ENCODE results near the gene KPNA6. TPM values are rescaled to one million over a fixed set of nuclear protein-coding genes. Genes with fewer than 3 reads are reported as not detected.

The KPNA6 gene
- total RNA-seq, 1 experiment from 2014 or later = 116 TPM

DNA sequence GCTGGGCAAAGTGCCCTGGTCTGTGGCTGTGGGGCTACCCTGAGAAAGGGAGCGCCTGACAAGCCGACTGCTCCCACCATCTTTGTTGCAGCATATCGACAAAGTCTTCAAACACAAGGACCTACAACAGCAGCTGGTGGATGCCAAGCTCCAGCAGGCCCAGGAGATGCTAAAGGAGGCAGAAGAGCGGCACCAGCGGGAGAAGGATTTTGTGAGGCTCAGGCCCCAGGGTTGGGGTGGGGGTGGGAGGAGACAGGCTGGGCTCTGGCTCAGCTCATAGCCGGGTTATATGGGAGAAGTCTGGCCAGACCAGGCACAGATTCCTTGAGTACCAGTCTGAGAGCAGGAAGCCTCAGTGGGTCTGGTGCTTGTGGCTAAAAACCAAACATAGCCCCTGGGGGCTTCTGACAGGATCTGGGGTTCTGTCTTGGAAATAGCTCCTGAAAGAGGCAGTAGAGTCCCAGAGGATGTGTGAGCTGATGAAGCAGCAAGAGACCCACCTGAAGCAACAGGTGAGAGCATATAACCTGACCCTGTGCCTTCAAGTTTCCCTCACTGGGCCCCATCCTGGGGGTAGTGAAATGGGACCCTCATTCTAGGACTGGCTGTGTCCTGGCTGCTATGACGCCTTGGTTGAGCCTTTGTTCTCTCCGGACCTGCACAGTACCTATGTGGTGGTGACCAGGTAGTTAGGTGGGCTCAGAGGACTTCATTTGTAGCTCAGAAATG lies 84.5 kb downstream of the KPNA6 start:
- in situ Hi-C loops (cut with HindIII; ENCODE audit: low pct_unique_long_range_greater_than_20kb, low sequenced_read_pairs) = no loop called here
- BruUV-seq (replicated peaks) = no TSS peak
- CTCF ChIA-PET = no interaction called here
- ATAC-seq (no peak), DNase-seq (ENCODE audit: low read depth, low spot score) (no peak)
- no peaks in the 10 kb centered on the region for H3K27me3 ChIP-seq (ENCODE audit: control insufficient read depth, insufficient read depth, low read length)
- POLR2A ChIA-PET = interaction anchor here (0.6 kb wide), 1 partner anchor 84 kb away, joined by 3 read pairs; the partner anchor contains the start of gene KPNA6
- H3K4me3 ChIP-seq (ENCODE audit: low read depth in 2 of 2, low read length in 2 of 2) = no peak overlapping the region
- H3K27ac ChIP-seq (ENCODE audit: low read length) = no peak overlapping the region
- peaks cover 14% of the 10 kb centered on the region for H3K4me1 ChIP-seq (ENCODE audit: control insufficient read depth, insufficient read depth, low read length)
- TF ChIP-seq REST (IDR thresholded peaks at IDR 0.05; ENCODE audit: insufficient read depth in 1 of 2, low read depth in 2 of 2, low read length in 1 of 2) = no peak
- TF ChIP-seq, protein P1, sequence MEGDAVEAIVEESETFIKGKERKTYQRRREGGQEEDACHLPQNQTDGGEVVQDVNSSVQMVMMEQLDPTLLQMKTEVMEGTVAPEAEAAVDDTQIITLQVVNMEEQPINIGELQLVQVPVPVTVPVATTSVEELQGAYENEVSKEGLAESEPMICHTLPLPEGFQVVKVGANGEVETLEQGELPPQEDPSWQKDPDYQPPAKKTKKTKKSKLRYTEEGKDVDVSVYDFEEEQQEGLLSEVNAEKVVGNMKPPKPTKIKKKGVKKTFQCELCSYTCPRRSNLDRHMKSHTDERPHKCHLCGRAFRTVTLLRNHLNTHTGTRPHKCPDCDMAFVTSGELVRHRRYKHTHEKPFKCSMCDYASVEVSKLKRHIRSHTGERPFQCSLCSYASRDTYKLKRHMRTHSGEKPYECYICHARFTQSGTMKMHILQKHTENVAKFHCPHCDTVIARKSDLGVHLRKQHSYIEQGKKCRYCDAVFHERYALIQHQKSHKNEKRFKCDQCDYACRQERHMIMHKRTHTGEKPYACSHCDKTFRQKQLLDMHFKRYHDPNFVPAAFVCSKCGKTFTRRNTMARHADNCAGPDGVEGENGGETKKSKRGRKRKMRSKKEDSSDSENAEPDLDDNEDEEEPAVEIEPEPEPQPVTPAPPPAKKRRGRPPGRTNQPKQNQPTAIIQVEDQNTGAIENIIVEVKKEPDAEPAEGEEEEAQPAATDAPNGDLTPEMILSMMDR (IDR thresholded peaks at IDR 0.05) = no peak
- no peak for TF ChIP-seq SIN3A (IDR thresholded peaks at IDR 0.05; ENCODE audit: borderline replicate concordance, insufficient read depth, low read depth, low read length)
- no peak for TF ChIP-seq TCF7L2 (IDR thresholded peaks at IDR 0.05; ENCODE audit: low read depth, low read length)
- no peak for TF ChIP-seq POLR2AphosphoS5 (IDR thresholded peaks at IDR 0.05; ENCODE audit: low read depth, low read length)
- intact Hi-C loops (cut with micrococcal nuclease; ENCODE audit: unreplicated experiment) = no loop called here
- H3K9me3 ChIP-seq (ENCODE audit: control insufficient read depth, insufficient read depth, low read depth, low read length) = no peaks in the 10 kb centered on the region
- H3K36me3 ChIP-seq (ENCODE audit: control insufficient read depth, insufficient read depth, low read length) = peaks cover 39% of the 10 kb centered on the region

- in situ Hi-C loops (cut with HindIII; ENCODE audit: low pct_unique_long_range_greater_than_20kb, low sequenced_read_pairs) = no loop called here
- ChIA-PET POLR2A (interaction anchor here (0.5 to 0.6 kb wide), 2 partner anchors 12 to 49 kb away, joined by 3 to 19 read pairs; no protein-coding TSS in a partner anchor), CTCF (no interaction called here)
These were observed 87.1 kb downstream of the KPNA6 start for GRCh38 chr1:32194984-32195383.

More at GRCh38 chr1:32194984-32195383, 87.1 kb downstream of the KPNA6 start:
- Histone ChIP-seq H3K4me1 (ENCODE audit: control insufficient read depth, insufficient read depth, low read length) (peaks cover 33% of the 10 kb centered on the region), H3K36me3 (ENCODE audit: control insufficient read depth, insufficient read depth, low read length) (peaks cover 26% of the 10 kb centered on the region), H3K4me3 (ENCODE audit: low read depth in 2 of 2, low read length in 2 of 2) (no peak overlapping the region), H3K27ac (ENCODE audit: low read length) (no peak overlapping the region), H3K27me3 (ENCODE audit: control insufficient read depth, insufficient read depth, low read length) (no peaks in the 10 kb centered on the region), H3K9me3 (ENCODE audit: control insufficient read depth, insufficient read depth, low read depth, low read length) (no peaks in the 10 kb centered on the region)
- no TSS peak for BruUV-seq (replicated peaks)
- intact Hi-C loops (cut with micrococcal nuclease; ENCODE audit: unreplicated experiment) = no loop called here
- ATAC-seq = no peak
- no peak for DNase-seq (ENCODE audit: low read depth, low spot score)
- TF ChIP-seq, protein P1 (IDR thresholded peaks at IDR 0.05) = no peak
- no peak for TF ChIP-seq REST (IDR thresholded peaks at IDR 0.05; ENCODE audit: insufficient read depth in 1 of 2, low read depth in 2 of 2, low read length in 1 of 2)
- no peak for TF ChIP-seq TCF7L2 (IDR thresholded peaks at IDR 0.05; ENCODE audit: low read depth, low read length)
- no peak for TF ChIP-seq POLR2AphosphoS5 (IDR thresholded peaks at IDR 0.05; ENCODE audit: low read depth, low read length)
- no peak for TF ChIP-seq SIN3A (IDR thresholded peaks at IDR 0.05; ENCODE audit: borderline replicate concordance, insufficient read depth, low read depth, low read length)

Data from Panc1 (cell line).